Measurements from ENCODE around the gene RAD51B.

DNA sequence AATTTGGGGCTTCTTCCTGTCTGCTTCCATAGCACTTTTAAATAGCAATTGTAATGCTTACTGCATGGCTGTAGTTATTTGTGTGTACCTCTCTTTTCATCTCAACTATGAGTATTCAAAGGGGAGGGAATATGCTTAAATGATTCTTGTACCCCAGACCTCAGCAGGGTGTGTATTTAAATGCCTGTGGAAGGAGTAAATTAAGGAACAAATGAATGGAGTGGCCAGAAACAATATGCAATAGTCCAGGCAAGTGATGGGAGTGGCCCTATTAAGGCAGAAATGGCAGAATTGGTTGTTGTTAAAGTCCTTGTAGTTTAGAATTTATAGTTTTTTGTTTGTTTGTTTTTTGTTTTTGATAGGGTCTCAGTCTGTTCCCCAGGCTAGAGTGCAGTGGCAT lies 1.5 kb downstream of the RAD51B start:
- TF ChIP-seq, protein P1, sequence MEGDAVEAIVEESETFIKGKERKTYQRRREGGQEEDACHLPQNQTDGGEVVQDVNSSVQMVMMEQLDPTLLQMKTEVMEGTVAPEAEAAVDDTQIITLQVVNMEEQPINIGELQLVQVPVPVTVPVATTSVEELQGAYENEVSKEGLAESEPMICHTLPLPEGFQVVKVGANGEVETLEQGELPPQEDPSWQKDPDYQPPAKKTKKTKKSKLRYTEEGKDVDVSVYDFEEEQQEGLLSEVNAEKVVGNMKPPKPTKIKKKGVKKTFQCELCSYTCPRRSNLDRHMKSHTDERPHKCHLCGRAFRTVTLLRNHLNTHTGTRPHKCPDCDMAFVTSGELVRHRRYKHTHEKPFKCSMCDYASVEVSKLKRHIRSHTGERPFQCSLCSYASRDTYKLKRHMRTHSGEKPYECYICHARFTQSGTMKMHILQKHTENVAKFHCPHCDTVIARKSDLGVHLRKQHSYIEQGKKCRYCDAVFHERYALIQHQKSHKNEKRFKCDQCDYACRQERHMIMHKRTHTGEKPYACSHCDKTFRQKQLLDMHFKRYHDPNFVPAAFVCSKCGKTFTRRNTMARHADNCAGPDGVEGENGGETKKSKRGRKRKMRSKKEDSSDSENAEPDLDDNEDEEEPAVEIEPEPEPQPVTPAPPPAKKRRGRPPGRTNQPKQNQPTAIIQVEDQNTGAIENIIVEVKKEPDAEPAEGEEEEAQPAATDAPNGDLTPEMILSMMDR (IDR thresholded peaks at IDR 0.05; ENCODE audit: low read length): no peak
- TF ChIP-seq EZH2 (optimal IDR thresholded peaks at IDR 0.05; ENCODE audit: low read depth, low read length) (no peak), EZH2phosphoT487 (IDR thresholded peaks at IDR 0.05; ENCODE audit: low read length) (no peak)
